Fibroblast of peridontal ligament (primary cell): ENCODE measurements around the gene SHKBP1.
"Not testable (repeated sequence)": the region's sequence is repeated elsewhere in the genome, so short reads cannot be mapped to it uniquely, and the experiment has no call there.

Experiments used
- DNase-seq: peaks from one replicate; pipeline ENCODE4 v3.0.0-alpha.2; 2010; ENCODE audit errors: extremely low read depth

SHKBP1 gene

GRCh38 chr19:40585241-40585981, 8.7 kb downstream of the SHKBP1 start:
- peak; percentile 39 for DNase-seq

GRCh38 chr19:40585982-40586422, 9.3 kb downstream of the SHKBP1 start:
- DNase-seq = no peak

GRCh38 chr19:40586611-40587010, 9.9 kb downstream of the SHKBP1 start:
- DNase-seq = no peak

GRCh38 chr19:40588110-40588854, 11.6 kb downstream of the SHKBP1 start:
- no peak for DNase-seq

- no peak for DNase-seq
Measured at GRCh38 chr19:40588926-40589569, 12.4 kb downstream of the SHKBP1 start.

GRCh38 chr19:40589591-40590429, 13.1 kb downstream of the SHKBP1 start:
- no peak for DNase-seq

GRCh38 chr19:40590464-40591265, 14.0 kb downstream of the SHKBP1 start:
- no peak for DNase-seq

- DNase-seq = not testable (repeated sequence)
Measured at GRCh38 chr19:40591724-40592123, 15.1 kb downstream of the SHKBP1 start.

GRCh38 chr19:40592170-40592569, 15.5 kb downstream of the SHKBP1 start:
- peak; percentile 58 for DNase-seq

GRCh38 chr19:40594255-40594654, 17.6 kb downstream of the SHKBP1 start:
- no peak for DNase-seq

GRCh38 chr19:40594657-40595091, 18.0 kb downstream of the SHKBP1 start:
- DNase-seq = no peak

- peak; percentile 35 for DNase-seq
Measured at GRCh38 chr19:40596608-40597328, 20.1 kb downstream of the SHKBP1 start.

GRCh38 chr19:40597329-40597838, 20.7 kb downstream of the SHKBP1 start:
- no peak for DNase-seq

- DNase-seq = peak; percentile 83
Measured at GRCh38 chr19:40598121-40598917, 21.6 kb downstream of the SHKBP1 start.

- no peak for DNase-seq
Measured at GRCh38 chr19:40598918-40599307, 22.2 kb downstream of the SHKBP1 start.

- no peak for DNase-seq
Measured at GRCh38 chr19:40599331-40599901, 22.7 kb downstream of the SHKBP1 start.

- no peak for DNase-seq
Measured at GRCh38 chr19:40599902-40600569, 23.4 kb downstream of the SHKBP1 start.

GRCh38 chr19:40600570-40601133, 24.0 kb downstream of the SHKBP1 start:
- DNase-seq = no peak
